Measurements from ENCODE around the gene PLPP4.

PLPP4 gene

GRCh38 chr10:120599200-120599724 is 142.2 kb downstream of the PLPP4 start:
- H3K9ac ChIP-seq (ENCODE audit: low read depth, low read length) = no peak overlapping the region

GRCh38 chr10:120600871-120601649 is 144.0 kb downstream of the PLPP4 start:
- Histone ChIP-seq H3K36me3 (ENCODE audit: insufficient read depth, low read length) (no peaks in the 10 kb centered on the region), H3K4me2 (ENCODE audit: insufficient read depth, low read length) (no peak overlapping the region), H2AFZ (ENCODE audit: low read depth, low read length) (no peak overlapping the region), H3K27ac (ENCODE audit: low read length) (no peak overlapping the region), H4K20me1 (ENCODE audit: insufficient read depth, low read length) (no peaks in the 10 kb centered on the region), H3K9ac (ENCODE audit: low read depth, low read length) (no peak overlapping the region), H3K4me1 (ENCODE audit: insufficient read depth, low read length) (no peaks in the 10 kb centered on the region), H3K27me3 (ENCODE audit: insufficient read depth, low read length, poor library complexity) (no peaks in the 10 kb centered on the region), H3K9me3 (ENCODE audit: insufficient read depth, low read length, severe bottlenecking) (no peaks in the 10 kb centered on the region), H3K4me3 (ENCODE audit: low read depth in 1 of 2, low read length in 2 of 2) (no peak overlapping the region), H3K79me2 (ENCODE audit: insufficient read depth, low read length) (no peaks in the 10 kb centered on the region)
- peak; percentile 8 for DNase-seq
- no peak for ATAC-seq (ENCODE audit: insufficient read depth, low read depth)
- TF ChIP-seq EZH2 (IDR thresholded peaks at IDR 0.05; ENCODE audit: borderline replicate concordance, low read depth, low read length, severe bottlenecking) (no peak), CTCF (IDR thresholded peaks at IDR 0.05; ENCODE audit: borderline replicate concordance, extremely low read depth, low read length, poor library complexity, severe bottlenecking) (peak; percentile 50)

More at GRCh38 chr10:120599200-120599724, 142.2 kb downstream of the PLPP4 start:
- H3K4me3 ChIP-seq (ENCODE audit: low read depth in 1 of 2, low read length in 2 of 2) = no peak overlapping the region
- TF ChIP-seq EZH2 (IDR thresholded peaks at IDR 0.05; ENCODE audit: borderline replicate concordance, low read depth, low read length, severe bottlenecking) (no peak), CTCF (IDR thresholded peaks at IDR 0.05; ENCODE audit: borderline replicate concordance, extremely low read depth, low read length, poor library complexity, severe bottlenecking) (no peak)
- H3K27me3 ChIP-seq (ENCODE audit: insufficient read depth, low read length, poor library complexity) = no peaks in the 10 kb centered on the region
- DNase-seq (no peak), ATAC-seq (ENCODE audit: insufficient read depth, low read depth) (no peak)
- no peaks in the 10 kb centered on the region for H3K9me3 ChIP-seq (ENCODE audit: insufficient read depth, low read length, severe bottlenecking)
- H4K20me1 ChIP-seq (ENCODE audit: insufficient read depth, low read length) = no peaks in the 10 kb centered on the region
- no peak overlapping the region for H2AFZ ChIP-seq (ENCODE audit: low read depth, low read length)
- no peak overlapping the region for H3K4me2 ChIP-seq (ENCODE audit: insufficient read depth, low read length)
- H3K27ac ChIP-seq (ENCODE audit: low read length) = no peak overlapping the region
- no peaks in the 10 kb centered on the region for H3K36me3 ChIP-seq (ENCODE audit: insufficient read depth, low read length)
- H3K79me2 ChIP-seq (ENCODE audit: insufficient read depth, low read length) = no peaks in the 10 kb centered on the region
- no peaks in the 10 kb centered on the region for H3K4me1 ChIP-seq (ENCODE audit: insufficient read depth, low read length)

- H3K36me3 ChIP-seq (ENCODE audit: insufficient read depth, low read length) = no peaks in the 10 kb centered on the region
- no peak for ATAC-seq (ENCODE audit: insufficient read depth, low read depth)
- no peak overlapping the region for H3K9ac ChIP-seq (ENCODE audit: low read depth, low read length)
- H3K9me3 ChIP-seq (ENCODE audit: insufficient read depth, low read length, severe bottlenecking) = no peaks in the 10 kb centered on the region
- no peak overlapping the region for H3K4me2 ChIP-seq (ENCODE audit: insufficient read depth, low read length)
- H3K27me3 ChIP-seq (ENCODE audit: insufficient read depth, low read length, poor library complexity) = no peaks in the 10 kb centered on the region
- no peaks in the 10 kb centered on the region for H3K4me1 ChIP-seq (ENCODE audit: insufficient read depth, low read length)
- no peaks in the 10 kb centered on the region for H3K79me2 ChIP-seq (ENCODE audit: insufficient read depth, low read length)
- no peak overlapping the region for H2AFZ ChIP-seq (ENCODE audit: low read depth, low read length)
- H4K20me1 ChIP-seq (ENCODE audit: insufficient read depth, low read length) = no peaks in the 10 kb centered on the region
- H3K4me3 ChIP-seq (ENCODE audit: low read depth in 1 of 2, low read length in 2 of 2) = no peak overlapping the region
- TF ChIP-seq CTCF (IDR thresholded peaks at IDR 0.05; ENCODE audit: borderline replicate concordance, extremely low read depth, low read length, poor library complexity, severe bottlenecking) = no peak
- H3K27ac ChIP-seq (ENCODE audit: low read length) = no peak overlapping the region
- DNase-seq = no peak
Measured at GRCh38 chr10:120601999-120602398, 145.0 kb downstream of the PLPP4 start.

Data from DND-41 (cell line).